Metanephros (tissue), 1 donor: ENCODE measurements around the gene TTC9B. TPM values are rescaled to one million over a fixed set of nuclear protein-coding genes. Genes with fewer than 3 reads are reported as not detected.

ENCODE experiments used
- total RNA-seq: library from RNA; depleted of rRNA; stranded (reverse); fragments of >200 nt; gene quantifications from one replicate; pipeline ENCODE4 v1.2.3, GENCODE V29; 2014

TTC9B gene
- total RNA-seq = not detected

GRCh38 chr19:40217934-40218890, at the start of gene TTC9B:
TSS of gene TTC9B (minus strand) at chr19:40218384. CDS start at chr19:40218381, 3 bp downstream.

GRCh38 chr19:40190891-40191835, 27.0 kb downstream of the TTC9B start, which contains the start of gene MAP3K10:
TSS of gene MAP3K10 (plus strand) at chr19:40191426. CDS start at chr19:40192032, 606 bp downstream.

Other genes with a start within 250 kb of the TTC9B start
- gene PSMC4, start 247.2 kb downstream of the TTC9B start, total RNA-seq = 69.1 TPM
- 8.1 TPM for gene ZNF546, start 221.3 kb downstream of the TTC9B start, total RNA-seq
- 35.7 TPM for gene ZNF780B, start 162.2 kb downstream of the TTC9B start, total RNA-seq
- gene ZNF780A, start 127.4 kb downstream of the TTC9B start, total RNA-seq = 26.0 TPM
- 9.1 TPM for gene MAP3K10, start 27.0 kb downstream of the TTC9B start, total RNA-seq
- gene CCNP, start 8.3 kb upstream of the TTC9B start, total RNA-seq = 2.0 TPM
- 151 TPM for gene AKT2, start 67.0 kb upstream of the TTC9B start, total RNA-seq
- 17.7 TPM for gene C19orf47, start 130.0 kb upstream of the TTC9B start, total RNA-seq
- gene PLD3, start 130.3 kb upstream of the TTC9B start, total RNA-seq = 262 TPM
- gene HIPK4, start 171.8 kb upstream of the TTC9B start, total RNA-seq = 0.06 TPM
- gene PRX, start 195.0 kb upstream of the TTC9B start, total RNA-seq = 8.5 TPM
- 12.6 TPM for gene SERTAD1, start 207.6 kb upstream of the TTC9B start, total RNA-seq
- gene SERTAD3, start 226.0 kb upstream of the TTC9B start, total RNA-seq = 36.4 TPM
- gene BLVRB, start 247.4 kb upstream of the TTC9B start, total RNA-seq = 121 TPM
- 2.9 TPM for gene SPTBN4, start 248.6 kb upstream of the TTC9B start, total RNA-seq